Right lung (tissue), 5 donors: ENCODE results near the gene NCAPH2. TPM values are rescaled to one million over a fixed set of nuclear protein-coding genes. Genes with fewer than 3 reads are reported as not detected.

ENCODE experiments used
- DNase-seq, 2 donors: peaks; one replicate each; pipeline ENCODE4 v3.0.0-alpha.2; 2013
- polyA plus RNA-seq, 5 donors: library from polyadenylated mRNA; unstranded; fragments of 120-200 nt; gene quantifications; one replicate each; pipeline versions ENCODE4 v1.2.1 to v1.2.3, GENCODE V29; 2013; ENCODE audit warnings: inconsistent platforms in 1 of 5, low replicate concordance in 1 of 5; ENCODE audit not compliant: insufficient read length in 5 of 5, insufficient read depth in 1 of 5

NCAPH2 gene
- polyA plus RNA-seq, 5 donors = 35.9 to 54.8 (median 43.3) TPM

- no peak for DNase-seq
These were observed 34.0 kb upstream of the NCAPH2 start for GRCh38 chr22:50473855-50474671.

GRCh38 chr22:50474710-50475651, 33.0 kb upstream of the NCAPH2 start, which contains the start of gene SBF1:
TSS of gene SBF1 (minus strand) at chr22:50475035. CDS start at chr22:50474840, 195 bp downstream.
- peak; percentile 91 to 93 for DNase-seq

- DNase-seq = no peak
These were observed 32.4 kb upstream of the NCAPH2 start for GRCh38 chr22:50475652-50476002.

GRCh38 chr22:50476868-50477267, 31.2 kb upstream of the NCAPH2 start:
- DNase-seq = no peak

- no peak for DNase-seq
These were observed 30.1 kb upstream of the NCAPH2 start for GRCh38 chr22:50477923-50478322.

- no peak for DNase-seq
These were observed 28.3 kb upstream of the NCAPH2 start for GRCh38 chr22:50479721-50480120.

- DNase-seq = no peak
These were observed 27.0 kb upstream of the NCAPH2 start for GRCh38 chr22:50481045-50481439.

GRCh38 chr22:50481440-50482106, 26.5 kb upstream of the NCAPH2 start, which contains the start of gene ADM2:
TSS of gene ADM2 (plus strand) at chr22:50481543. CDS start at chr22:50481848, 305 bp downstream.
- DNase-seq = peak in 1 of 2 donors; percentile 25

GRCh38 chr22:50482107-50483074, 25.6 kb upstream of the NCAPH2 start:
- no peak for DNase-seq

GRCh38 chr22:50483106-50483505, 24.9 kb upstream of the NCAPH2 start:
- no peak for DNase-seq

- DNase-seq = no peak
These were observed 24.5 kb upstream of the NCAPH2 start for GRCh38 chr22:50483556-50483955.

- DNase-seq = no peak
These were observed 23.8 kb upstream of the NCAPH2 start for GRCh38 chr22:50483977-50484853.

GRCh38 chr22:50485221-50486131, 22.5 kb upstream of the NCAPH2 start:
- no peak for DNase-seq

GRCh38 chr22:50486561-50487289, 21.3 kb upstream of the NCAPH2 start, which contains the start of gene MIOX:
TSS of gene MIOX (plus strand) at chr22:50486859. CDS start at chr22:50486898, 39 bp downstream.
- no peak for DNase-seq

- DNase-seq = no peak
These were observed 20.6 kb upstream of the NCAPH2 start for GRCh38 chr22:50487290-50488005.

- DNase-seq = no peak
These were observed 19.9 kb upstream of the NCAPH2 start for GRCh38 chr22:50488006-50488677.
